Fibroblast of gingiva (primary cell): ENCODE results near the gene ALPK3.

Source experiments
- DNase-seq: peaks from one replicate; pipeline ENCODE4 v3.0.0-alpha.2; 2011; ENCODE audit warnings: low read depth

Gene ALPK3

GRCh38 chr15:84892786-84893307 lies 75.7 kb downstream of the ALPK3 start:
- no peak for DNase-seq

- DNase-seq = no peak
Observed at GRCh38 chr15:84893607-84894006, 76.5 kb downstream of the ALPK3 start.

- DNase-seq = no peak
Observed at GRCh38 chr15:84894736-84895425, 77.7 kb downstream of the ALPK3 start.

GRCh38 chr15:84898761-84899160 lies 81.6 kb downstream of the ALPK3 start:
- DNase-seq = no peak

- DNase-seq = no peak
Observed at GRCh38 chr15:84899750-84900149, 82.6 kb downstream of the ALPK3 start.

GRCh38 chr15:84901540-84901939 lies 84.4 kb downstream of the ALPK3 start:
- DNase-seq = no peak

GRCh38 chr15:84903751-84904150 lies 86.6 kb downstream of the ALPK3 start:
- no peak for DNase-seq

- DNase-seq = no peak
Observed at GRCh38 chr15:84904419-84904818, 87.3 kb downstream of the ALPK3 start.

GRCh38 chr15:84905016-84905916 lies 88.1 kb downstream of the ALPK3 start:
- DNase-seq = no peak

- DNase-seq = no peak
Observed at GRCh38 chr15:84907731-84908130, 90.6 kb downstream of the ALPK3 start.

GRCh38 chr15:84908564-84908963 lies 91.4 kb downstream of the ALPK3 start:
- DNase-seq = no peak

GRCh38 chr15:84909029-84909428 lies 91.9 kb downstream of the ALPK3 start:
- no peak for DNase-seq

- DNase-seq = no peak
Observed at GRCh38 chr15:84909782-84910181, 92.6 kb downstream of the ALPK3 start.

- no peak for DNase-seq
Observed at GRCh38 chr15:84910928-84911623, 93.9 kb downstream of the ALPK3 start.

GRCh38 chr15:84911879-84912660 lies 94.9 kb downstream of the ALPK3 start:
- peak; percentile 99 for DNase-seq

GRCh38 chr15:84913360-84913723 lies 96.2 kb downstream of the ALPK3 start:
- no peak for DNase-seq

- no peak for DNase-seq
Observed at GRCh38 chr15:84914351-84914750, 97.2 kb downstream of the ALPK3 start.

- DNase-seq = peak; percentile 52
Observed at GRCh38 chr15:84914909-84915605, 97.9 kb downstream of the ALPK3 start.

- DNase-seq = no peak
Observed at GRCh38 chr15:84915606-84915958, 98.4 kb downstream of the ALPK3 start.

GRCh38 chr15:84917452-84917851 lies 100.3 kb downstream of the ALPK3 start:
- no peak for DNase-seq

- no peak for DNase-seq
Observed at GRCh38 chr15:84919106-84919667, 102.0 kb downstream of the ALPK3 start.
